MM.1S (cell line): ENCODE data around the gene ZNF22.

Experiments used
- DNase-seq: peaks from one replicate; pipeline ENCODE4 v3.0.0-alpha.2; 2015
- H2AFZ ChIP-seq: fragments of 300-600 bp; sonication (generic); 2 replicates; pipeline ENCODE4 v1.6.0; 2016; ENCODE audit warnings: antibody characterized with exemption, low read length
- H3F3A ChIP-seq: fragments of 300-600 bp; sonication (generic); 2 replicates; pipeline ENCODE4 v1.6.1; 2016; ENCODE audit warnings: mild to moderate bottlenecking, antibody characterized with exemption, low read length, moderate library complexity, mixed read lengths; ENCODE audit not compliant: insufficient read depth
- H3K27ac ChIP-seq: fragments of 300-600 bp; sonication (generic); 2 replicates; pipeline ENCODE4 v1.5.1; 2016; ENCODE audit warnings: mild to moderate bottlenecking, low read length
- H3K27me3 ChIP-seq: fragments of 300-600 bp; sonication (generic); replicated peaks from 2 replicates; pipeline ENCODE4 v1.6.0; 2016; ENCODE audit warnings: low read length; ENCODE audit not compliant: insufficient read depth
- H3K36me3 ChIP-seq: fragments of 300-600 bp; sonication (generic); replicated peaks from 2 replicates; pipeline ENCODE4 v1.6.1; 2016; ENCODE audit warnings: mild to moderate bottlenecking, low read length, mixed read lengths; ENCODE audit not compliant: insufficient read depth
- H3K4me1 ChIP-seq: fragments of 300-600 bp; sonication (generic); 2 replicates; pipeline ENCODE4 v1.6.1; 2016; ENCODE audit warnings: low read length, mixed read lengths
- H3K4me2 ChIP-seq: fragments of 300-600 bp; sonication (generic); 2 replicates; pipeline ENCODE4 v1.6.0; 2016; ENCODE audit warnings: low read depth, low read length
- H3K4me3 ChIP-seq: fragments of 300-600 bp; sonication (generic); 2 replicates; pipeline ENCODE4 v1.5.1; 2016; ENCODE audit warnings: low read length, mixed read lengths
- H3K79me2 ChIP-seq: fragments of 300-600 bp; sonication (generic); 2 replicates; pipeline ENCODE4 v1.6.1; 2016; ENCODE audit warnings: mixed run types, low read length, mixed read lengths
- H3K9ac ChIP-seq: fragments of 300-600 bp; sonication (generic); 2 replicates; pipeline ENCODE4 v1.6.1; 2016; ENCODE audit warnings: low read length, mixed read lengths
- H3K9me2 ChIP-seq: fragments of 300-600 bp; sonication (generic); replicated peaks from 2 replicates; pipeline ENCODE4 v1.6.1; 2016; ENCODE audit warnings: mild to moderate bottlenecking, low read length, mixed read lengths; ENCODE audit not compliant: insufficient read depth
- H3K9me3 ChIP-seq: fragments of 300-600 bp; sonication (generic); replicated peaks from 2 replicates; pipeline ENCODE4 v1.6.1; 2016; ENCODE audit warnings: mild to moderate bottlenecking, low read length, mixed read lengths; ENCODE audit not compliant: insufficient read depth
- H4K20me1 ChIP-seq: fragments of 300-600 bp; sonication (generic); 2 replicates; pipeline ENCODE4 v1.6.1; 2016; ENCODE audit warnings: mild to moderate bottlenecking, low read length, moderate library complexity, mixed read lengths; ENCODE audit not compliant: insufficient read depth
- EZH2 ChIP-seq: fragments of 300-600 bp; sonication (generic); optimal IDR thresholded peaks from 2 replicates; pipeline ENCODE3; 2017; ENCODE audit warnings: low read depth, mild to moderate bottlenecking, antibody characterized with exemption, low read length, mixed read lengths
- EZH2phosphoT487 ChIP-seq: fragments of 300-600 bp; sonication (generic); IDR thresholded peaks from 2 replicates; pipeline ENCODE4 v1.6.1; 2018; ENCODE audit warnings: antibody characterized with exemption, low read length
- TF ChIP-seq, protein P1 (sequence below): fragments of 300-600 bp; sonication (generic); IDR thresholded peaks from 2 replicates; pipeline ENCODE4 v1.5.1; 2016; ENCODE audit warnings: antibody characterized with exemption, low read length, mixed read lengths

Gene ZNF22

GRCh38 chr10:44967616-44968015 lies 33.1 kb upstream of the ZNF22 start:
- no peak overlapping the region for H3K4me2 ChIP-seq
- H3K4me3 ChIP-seq: no peak overlapping the region
- peaks cover 34% of the 10 kb centered on the region for H3F3A ChIP-seq
- H4K20me1 ChIP-seq: no peaks in the 10 kb centered on the region
- H2AFZ ChIP-seq: no peak overlapping the region
- H3K27ac ChIP-seq: no peak overlapping the region
- no peaks in the 10 kb centered on the region for H3K9me2 ChIP-seq
- peaks cover 57% of the 10 kb centered on the region for H3K4me1 ChIP-seq
- no peaks in the 10 kb centered on the region for H3K9me3 ChIP-seq
- peaks cover 14% of the 10 kb centered on the region for H3K36me3 ChIP-seq
- DNase-seq: no peak
- TF ChIP-seq EZH2: no peak
- no peak for TF ChIP-seq EZH2phosphoT487
- TF ChIP-seq, protein P1, sequence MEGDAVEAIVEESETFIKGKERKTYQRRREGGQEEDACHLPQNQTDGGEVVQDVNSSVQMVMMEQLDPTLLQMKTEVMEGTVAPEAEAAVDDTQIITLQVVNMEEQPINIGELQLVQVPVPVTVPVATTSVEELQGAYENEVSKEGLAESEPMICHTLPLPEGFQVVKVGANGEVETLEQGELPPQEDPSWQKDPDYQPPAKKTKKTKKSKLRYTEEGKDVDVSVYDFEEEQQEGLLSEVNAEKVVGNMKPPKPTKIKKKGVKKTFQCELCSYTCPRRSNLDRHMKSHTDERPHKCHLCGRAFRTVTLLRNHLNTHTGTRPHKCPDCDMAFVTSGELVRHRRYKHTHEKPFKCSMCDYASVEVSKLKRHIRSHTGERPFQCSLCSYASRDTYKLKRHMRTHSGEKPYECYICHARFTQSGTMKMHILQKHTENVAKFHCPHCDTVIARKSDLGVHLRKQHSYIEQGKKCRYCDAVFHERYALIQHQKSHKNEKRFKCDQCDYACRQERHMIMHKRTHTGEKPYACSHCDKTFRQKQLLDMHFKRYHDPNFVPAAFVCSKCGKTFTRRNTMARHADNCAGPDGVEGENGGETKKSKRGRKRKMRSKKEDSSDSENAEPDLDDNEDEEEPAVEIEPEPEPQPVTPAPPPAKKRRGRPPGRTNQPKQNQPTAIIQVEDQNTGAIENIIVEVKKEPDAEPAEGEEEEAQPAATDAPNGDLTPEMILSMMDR: no peak
- peaks cover 84% of the 10 kb centered on the region for H3K79me2 ChIP-seq
- H3K27me3 ChIP-seq: no peaks in the 10 kb centered on the region
- H3K9ac ChIP-seq: no peak overlapping the region

GRCh38 chr10:44968091-44968490 lies 32.6 kb upstream of the ZNF22 start:
- H4K20me1 ChIP-seq: no peaks in the 10 kb centered on the region
- peaks cover 57% of the 10 kb centered on the region for H3K4me1 ChIP-seq
- no peaks in the 10 kb centered on the region for H3K9me3 ChIP-seq
- H3K9ac ChIP-seq: no peak overlapping the region
- no peaks in the 10 kb centered on the region for H3K9me2 ChIP-seq
- H3K27me3 ChIP-seq: no peaks in the 10 kb centered on the region
- no peak overlapping the region for H2AFZ ChIP-seq
- DNase-seq: no peak
- no peak overlapping the region for H3K4me2 ChIP-seq
- peaks cover 82% of the 10 kb centered on the region for H3K79me2 ChIP-seq
- no peak overlapping the region for H3K27ac ChIP-seq
- TF ChIP-seq, protein P1: no peak
- peaks cover 34% of the 10 kb centered on the region for H3F3A ChIP-seq
- no peak overlapping the region for H3K4me3 ChIP-seq
- H3K36me3 ChIP-seq: peaks cover 14% of the 10 kb centered on the region

DNA sequence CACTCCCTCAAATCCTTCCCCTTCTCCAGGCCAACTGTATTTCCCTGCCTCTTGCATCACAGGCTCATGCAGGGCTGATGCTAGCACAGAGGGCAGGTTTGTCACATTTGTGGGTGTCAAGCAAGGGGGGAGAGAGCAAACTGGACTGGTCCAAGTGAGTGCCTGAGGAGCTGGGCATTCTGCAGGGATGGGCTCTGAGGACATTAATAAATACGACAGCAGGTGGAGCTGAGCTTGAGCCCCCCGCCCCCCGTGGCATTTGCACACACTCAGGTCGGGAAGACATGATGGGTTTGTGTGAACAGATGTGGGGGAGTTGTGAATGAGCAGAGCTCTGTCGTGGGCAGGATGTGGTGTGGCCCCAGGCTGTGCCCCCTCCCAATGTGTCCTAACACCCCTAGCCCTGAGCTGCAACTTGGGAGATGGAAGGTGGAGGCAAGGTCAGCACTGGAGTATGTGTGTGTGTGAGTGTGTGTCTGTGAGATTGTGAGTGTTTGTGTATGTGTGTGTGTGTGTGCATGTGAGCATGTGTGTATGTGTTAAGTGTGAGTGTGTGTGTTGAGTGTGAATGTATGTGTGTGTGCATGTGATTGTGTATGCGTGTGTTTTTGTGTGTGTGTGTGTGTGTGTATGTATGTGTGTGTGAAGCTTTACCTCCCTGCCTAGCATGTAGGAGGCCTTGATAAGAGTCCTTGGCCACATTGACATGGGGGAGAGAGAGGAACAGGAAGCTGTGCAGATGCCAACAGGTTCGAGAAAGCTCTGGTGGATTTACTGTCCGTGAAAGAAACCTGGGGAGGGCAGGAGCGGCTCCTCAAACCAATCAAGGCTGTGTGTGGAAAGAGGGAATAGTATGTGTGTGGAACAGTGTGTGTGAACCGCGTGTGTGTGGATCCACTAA lies 32.0 kb upstream of the ZNF22 start:
- H3K27ac ChIP-seq: no peak overlapping the region
- H3K4me2 ChIP-seq: no peak overlapping the region
- H3F3A ChIP-seq: peaks cover 36% of the 10 kb centered on the region
- no peak overlapping the region for H3K4me3 ChIP-seq
- H3K9me3 ChIP-seq: no peaks in the 10 kb centered on the region
- no peak for TF ChIP-seq EZH2
- TF ChIP-seq EZH2phosphoT487: no peak
- TF ChIP-seq, protein P1: no peak
- no peak overlapping the region for H2AFZ ChIP-seq
- no peaks in the 10 kb centered on the region for H3K27me3 ChIP-seq
- no peak overlapping the region for H3K9ac ChIP-seq
- no peaks in the 10 kb centered on the region for H3K9me2 ChIP-seq
- peaks cover 14% of the 10 kb centered on the region for H3K36me3 ChIP-seq
- no peak for DNase-seq
- no peaks in the 10 kb centered on the region for H4K20me1 ChIP-seq
- H3K79me2 ChIP-seq: peaks cover 81% of the 10 kb centered on the region
- peaks cover 62% of the 10 kb centered on the region for H3K4me1 ChIP-seq
